HG02588 (cell line): ENCODE data around the gene DERL2.

Experiments
- ATAC-seq: cut with Tn5 transposase; IDR thresholded peaks from one replicate; pipeline ENCODE4 v1.9.1; 2021; ENCODE audit warnings: mild to moderate bottlenecking, moderate library complexity; ENCODE audit not compliant: unreplicated experiment

DERL2 gene

DNA sequence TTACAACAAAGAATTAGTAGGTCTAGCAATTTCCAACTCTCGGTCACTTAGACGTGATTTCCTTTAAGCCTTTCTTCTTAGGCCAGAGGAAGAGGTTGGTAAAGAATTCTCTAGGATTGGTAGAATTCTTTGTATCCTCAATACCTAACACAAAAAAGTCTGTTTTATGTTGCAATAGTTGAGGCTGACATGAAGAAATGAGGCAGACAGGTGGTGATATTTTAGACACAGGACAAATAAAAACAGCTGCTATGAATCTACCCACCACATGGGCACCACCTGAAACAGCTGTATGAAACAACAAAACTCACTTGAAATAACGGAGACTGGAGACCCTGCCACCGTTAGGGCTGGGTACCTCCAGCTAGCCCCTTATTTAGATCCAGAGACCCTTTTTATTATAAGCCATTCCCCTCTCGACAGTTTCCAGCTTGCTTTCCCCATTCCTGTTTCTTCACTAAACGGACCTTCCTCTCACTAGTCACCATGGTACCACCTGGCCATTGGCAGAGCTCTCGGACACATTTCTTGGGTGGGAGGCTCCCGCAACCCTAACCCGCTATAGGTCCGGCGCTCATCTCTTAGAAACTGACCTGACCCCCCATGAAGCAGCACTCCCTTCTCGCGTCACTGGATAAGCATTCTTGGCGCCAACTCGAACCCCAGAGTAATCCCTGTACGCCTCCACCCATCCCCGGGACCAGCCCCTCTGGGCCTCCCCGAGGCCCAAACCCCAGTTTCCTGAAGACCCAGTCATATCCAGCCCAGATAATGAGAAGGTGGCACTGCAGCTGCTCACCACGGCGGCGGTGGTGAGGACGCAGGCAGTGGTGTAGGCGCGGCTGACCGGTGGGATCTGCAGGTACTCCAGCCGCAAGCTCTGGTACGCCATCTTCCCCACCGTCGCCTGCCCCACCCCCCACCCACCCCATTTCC is at the start of gene DERL2:
TSS of gene DERL2 (minus strand) at position 909 of the 936 bp plus-strand sequence. CDS start at position 892, 17 bp downstream.
- peak; percentile 15 for ATAC-seq

DNA sequence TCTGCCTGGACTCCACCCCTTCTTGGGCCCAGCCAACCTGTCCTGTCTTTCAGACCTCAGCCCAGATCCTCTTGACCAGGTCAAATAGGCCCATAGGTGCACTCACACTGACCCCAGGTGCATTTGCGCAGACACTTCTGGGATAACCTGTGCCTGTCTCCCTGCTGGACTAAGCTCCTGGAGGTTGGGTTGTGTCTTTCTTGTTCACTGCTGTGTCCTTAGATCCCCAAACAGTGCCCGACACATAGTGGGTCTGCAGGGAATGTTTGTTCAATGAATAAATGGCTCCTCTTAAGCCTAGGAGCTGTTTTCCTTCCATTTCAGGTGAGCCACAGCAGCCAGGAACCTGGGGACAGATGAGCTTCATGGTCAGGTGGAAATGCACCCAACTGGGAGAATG is 49.5 kb upstream of the DERL2 start:
- no peak for ATAC-seq

DNA sequence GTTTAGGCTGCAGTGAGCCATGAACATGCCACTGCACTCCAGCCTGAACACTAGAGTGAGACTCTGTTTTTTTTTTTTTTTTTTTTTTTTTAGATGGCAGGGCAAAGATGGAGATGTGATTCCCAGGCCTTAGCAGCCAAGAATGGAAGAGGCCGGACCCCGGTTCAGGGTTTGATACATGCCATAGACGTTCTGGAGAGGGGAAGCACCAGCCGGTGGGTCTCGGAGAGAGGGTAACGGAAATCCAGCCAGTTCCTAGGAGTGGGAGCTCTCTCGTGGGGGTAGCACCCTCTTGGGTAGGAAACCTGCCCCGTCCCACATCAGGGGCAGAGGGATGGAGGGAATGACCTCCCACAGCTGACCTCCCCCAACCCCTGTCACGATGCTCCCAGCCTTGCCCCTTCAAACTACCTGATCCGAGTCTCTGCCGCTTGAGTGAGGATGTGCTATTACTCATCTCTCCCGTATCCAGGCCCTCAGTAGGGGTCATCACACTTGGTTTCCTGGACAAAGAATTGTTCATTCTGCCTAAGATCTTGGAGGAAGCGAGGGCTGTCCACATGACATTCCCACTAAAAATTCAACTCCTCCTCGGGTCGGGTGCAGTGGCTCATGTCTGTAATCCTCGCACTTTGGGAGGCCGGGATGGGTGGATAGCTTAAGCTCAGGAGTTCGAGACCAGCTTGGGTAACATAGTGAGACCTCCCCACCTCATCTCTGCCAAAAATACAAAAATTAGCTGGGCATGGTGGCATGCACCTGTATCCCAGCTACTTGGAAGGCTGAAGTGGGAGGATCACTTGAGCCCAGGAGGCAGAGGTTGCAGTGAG is 47.7 kb upstream of the DERL2 start:
- ATAC-seq = no peak

DNA sequence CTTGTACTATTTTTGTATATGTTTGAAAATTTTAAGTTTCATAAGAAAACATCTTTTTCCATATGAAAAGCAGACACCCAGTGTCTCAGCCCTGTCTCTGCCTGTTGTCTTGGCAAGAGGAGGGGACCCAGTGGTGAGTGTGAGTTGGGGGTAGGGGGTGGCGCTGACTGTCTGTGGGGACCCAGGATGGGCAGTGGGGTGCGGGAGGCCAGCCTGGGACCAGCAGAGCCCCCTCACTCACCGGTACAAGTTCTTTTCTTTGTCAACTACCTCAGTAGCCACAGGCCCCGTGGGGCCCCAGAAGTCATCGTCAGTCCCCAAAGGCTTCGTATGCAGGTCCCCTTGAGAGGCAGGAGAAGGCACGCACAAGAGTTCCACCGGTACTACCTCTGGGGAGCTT is 46.6 kb upstream of the DERL2 start:
- no peak for ATAC-seq

DNA sequence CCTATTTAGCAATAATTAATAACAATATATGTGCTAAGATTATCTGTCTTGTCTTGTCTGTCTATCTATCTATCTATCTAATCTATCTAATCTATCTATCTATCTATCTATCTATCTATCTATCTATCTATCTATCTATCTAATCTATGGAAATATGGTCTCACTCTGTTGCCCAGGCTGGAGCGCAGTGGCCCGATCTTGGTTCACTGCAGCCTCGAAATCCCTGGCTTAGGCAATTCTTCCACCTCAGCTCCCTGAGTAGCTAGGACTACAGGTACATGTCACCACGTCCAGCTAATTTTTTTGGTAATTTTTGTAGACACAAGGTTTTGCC is 45.1 kb upstream of the DERL2 start:
- ATAC-seq = no peak

DNA sequence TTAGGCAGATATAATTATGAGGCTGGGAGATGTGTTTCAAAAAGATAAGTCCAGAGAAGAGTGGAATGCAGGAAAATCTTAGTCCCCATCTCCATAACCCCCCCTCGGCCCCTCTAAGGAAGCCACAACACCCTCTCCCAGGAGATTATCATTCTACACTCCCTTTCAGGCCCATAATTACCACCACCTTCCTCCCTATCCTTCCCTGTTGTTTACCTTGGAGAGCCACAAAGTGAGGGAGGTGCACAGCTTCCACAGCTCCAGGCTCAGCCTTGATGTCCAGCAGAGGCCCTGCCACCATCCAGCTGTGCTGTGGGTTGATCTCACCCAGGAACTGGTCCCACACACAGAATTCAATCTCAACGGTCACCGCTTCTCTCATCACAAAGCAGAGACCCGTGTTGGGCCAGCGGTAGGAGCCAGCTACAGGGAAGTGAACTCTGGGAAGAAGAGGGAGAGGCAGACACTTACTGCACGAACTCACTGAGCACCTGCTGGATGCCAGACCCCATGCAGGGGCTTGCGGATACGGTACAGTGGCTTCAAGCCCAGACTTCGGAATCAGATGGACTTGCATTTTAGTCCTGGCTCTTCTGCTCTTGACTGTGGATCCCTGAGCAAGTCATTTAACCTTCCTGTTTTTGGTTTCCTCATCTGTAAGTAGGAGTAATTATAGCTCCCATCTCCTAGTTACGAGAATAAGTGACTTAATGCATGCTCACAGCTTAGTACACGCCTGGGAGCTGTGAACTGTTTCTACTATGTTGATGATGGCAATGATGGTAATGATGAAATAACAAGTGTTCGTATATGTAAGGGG is 44.5 kb upstream of the DERL2 start:
- ATAC-seq = no peak

DNA sequence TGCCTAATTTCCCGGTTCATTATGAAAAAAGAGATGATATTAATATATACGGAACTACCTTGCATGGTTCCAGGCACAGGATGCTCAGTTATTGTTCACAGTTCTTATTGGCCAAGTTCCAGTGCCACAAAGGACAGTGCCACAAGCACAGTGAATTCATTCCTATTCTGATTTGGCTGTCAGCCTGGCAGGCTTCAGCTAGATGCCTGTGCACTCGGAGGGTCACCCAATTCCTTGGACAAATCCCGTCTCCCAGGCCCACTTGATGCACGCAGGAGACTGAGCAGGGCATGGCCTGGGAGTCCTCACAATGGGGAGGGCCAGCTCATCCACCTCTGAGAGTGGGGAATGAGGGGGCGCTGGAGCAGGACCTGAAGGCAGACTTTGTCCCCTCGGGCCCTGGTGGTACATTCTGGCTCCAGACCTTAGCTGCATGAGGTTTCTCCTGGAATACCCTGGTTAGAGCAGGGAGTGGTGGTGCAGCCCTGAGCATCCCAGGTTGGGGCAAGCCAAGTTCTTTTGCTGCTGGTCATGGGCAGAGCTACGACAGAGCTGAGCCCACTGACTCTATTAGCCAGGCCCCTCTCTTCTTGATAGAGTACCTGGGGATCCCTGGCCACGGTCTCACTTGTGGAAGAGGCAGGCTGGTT is 41.7 kb upstream of the DERL2 start:
- no peak for ATAC-seq

DNA sequence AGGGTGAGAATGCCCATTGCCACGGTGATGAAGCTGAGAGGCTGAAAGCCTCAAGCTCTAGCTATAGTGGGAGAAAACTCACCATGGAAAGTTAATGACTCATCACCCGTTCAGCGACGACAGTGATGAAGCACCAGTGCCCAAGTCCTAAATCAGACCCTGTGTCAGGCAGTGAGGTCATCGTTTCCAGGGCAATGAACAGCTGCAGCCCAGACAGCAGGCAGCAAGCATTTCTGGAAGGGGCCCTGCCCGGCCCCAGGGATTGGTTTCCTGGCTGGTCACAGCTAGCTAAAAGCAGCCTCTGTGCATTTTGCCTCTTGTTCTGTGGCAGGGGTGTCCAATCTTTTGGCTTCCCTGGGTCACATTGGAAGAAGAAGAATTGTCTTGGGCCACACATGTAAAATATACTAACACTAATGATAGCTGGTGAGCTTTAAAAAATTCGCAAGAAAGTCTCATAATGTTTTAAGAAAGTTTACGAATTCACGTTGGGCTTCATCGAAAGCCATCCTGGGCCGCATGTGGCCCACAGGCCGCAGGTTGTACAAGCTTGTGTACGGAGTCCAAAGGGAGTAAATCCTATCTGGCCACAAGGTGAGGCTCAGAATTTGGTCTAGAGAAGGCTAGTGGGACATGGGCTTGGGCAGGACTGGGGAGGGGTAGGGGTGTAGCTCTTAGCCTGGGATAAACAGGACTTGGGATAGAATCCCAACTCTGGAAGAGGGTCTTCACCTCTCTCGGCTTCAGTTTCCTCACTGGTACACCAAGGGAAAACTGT is 41.0 kb upstream of the DERL2 start:
- ATAC-seq = no peak

DNA sequence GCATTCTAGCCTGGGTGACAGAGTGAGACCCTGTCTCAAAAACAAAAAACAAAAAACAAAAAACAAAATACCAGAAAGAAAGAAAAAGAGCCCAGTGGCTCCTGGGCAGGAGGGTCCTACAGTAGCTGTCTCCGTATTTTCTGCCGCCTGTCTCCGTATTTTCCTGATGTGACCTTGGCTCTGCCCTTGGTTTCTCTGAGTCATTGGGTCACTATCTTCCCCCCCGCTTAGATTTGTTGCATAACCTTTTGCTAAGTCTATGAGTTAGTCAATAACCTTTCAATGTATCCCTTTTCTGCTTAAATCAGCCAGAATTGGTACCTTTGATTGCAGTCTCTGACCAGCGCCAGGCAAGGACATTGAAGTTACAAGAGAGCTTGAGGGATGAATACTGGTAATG is 37.3 kb upstream of the DERL2 start:
- no peak for ATAC-seq

DNA sequence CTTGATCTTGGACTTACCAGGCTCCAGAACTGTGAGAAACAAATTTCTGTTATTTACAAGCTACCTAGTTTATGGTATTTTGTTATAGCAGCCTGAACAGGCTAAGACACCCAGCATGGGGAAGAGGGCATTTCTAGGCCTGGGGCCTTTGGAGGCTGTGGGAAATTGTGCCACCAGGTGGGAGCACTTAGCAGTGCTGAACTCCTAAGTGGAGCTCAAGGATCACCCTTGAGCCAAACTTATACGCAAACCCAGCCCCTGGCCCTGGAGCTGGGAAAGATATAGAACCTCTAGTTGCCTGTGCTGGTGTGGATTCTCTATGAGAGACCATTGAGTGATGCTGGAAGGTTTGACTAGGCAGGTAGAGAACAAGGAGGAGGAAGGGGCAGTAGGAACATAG is 36.5 kb upstream of the DERL2 start:
- ATAC-seq = no peak

DNA sequence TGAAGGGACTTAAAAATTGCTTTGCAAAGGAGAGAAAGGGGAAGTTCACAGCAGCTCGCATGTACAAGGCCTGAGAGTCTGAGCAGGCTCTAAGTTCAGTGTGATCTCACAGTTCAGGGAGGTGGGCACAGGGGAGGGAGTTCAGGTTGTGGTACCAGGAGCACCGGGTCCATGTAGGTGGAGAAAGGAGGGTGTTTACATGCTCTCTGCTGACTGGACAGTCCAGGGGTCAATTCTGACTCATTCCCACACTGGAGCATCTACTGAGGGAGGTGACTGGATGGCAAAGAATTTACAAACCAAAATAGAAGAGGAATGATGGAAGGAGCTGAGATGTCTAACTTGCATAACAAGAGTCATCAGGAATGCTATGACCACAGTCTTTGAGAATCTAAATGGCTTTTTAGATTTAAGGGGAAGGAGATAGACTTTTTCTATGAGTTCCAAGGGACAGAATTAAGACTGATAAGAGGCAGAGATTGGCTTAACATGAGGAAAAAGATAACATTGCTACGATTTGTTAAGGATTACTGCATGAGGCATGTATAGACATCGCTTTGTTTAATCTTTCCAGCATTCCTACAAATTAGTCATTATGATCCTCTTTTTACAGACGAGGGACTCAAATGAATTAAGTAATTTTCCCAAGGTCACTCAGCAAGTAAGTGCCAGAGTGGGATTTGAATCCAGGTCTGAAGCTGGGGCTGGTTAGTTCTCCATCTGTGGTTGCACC is 30.2 kb upstream of the DERL2 start:
- no peak for ATAC-seq

GRCh38 chr17:5514976-5515375 is 29.0 kb upstream of the DERL2 start:
- no peak for ATAC-seq

DNA sequence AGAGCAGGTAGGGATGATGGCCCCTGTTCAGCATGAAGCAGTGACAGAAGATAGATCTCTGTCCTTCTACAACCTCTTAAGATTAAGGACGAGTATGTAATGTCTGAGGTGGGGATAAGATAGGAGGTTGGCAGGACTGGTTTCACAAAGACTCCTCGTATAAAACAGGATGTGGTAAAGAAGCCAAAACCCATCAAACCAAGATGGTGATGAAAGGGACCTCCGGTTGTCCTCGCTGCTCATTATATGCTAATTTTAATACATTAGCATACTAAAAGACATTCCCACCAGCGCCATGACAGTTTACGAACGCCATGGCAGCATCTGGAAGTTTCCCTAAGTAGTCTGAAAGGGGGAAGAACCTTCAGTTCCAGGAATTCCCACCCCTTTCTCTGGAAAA is 27.6 kb upstream of the DERL2 start:
- no peak for ATAC-seq

DNA sequence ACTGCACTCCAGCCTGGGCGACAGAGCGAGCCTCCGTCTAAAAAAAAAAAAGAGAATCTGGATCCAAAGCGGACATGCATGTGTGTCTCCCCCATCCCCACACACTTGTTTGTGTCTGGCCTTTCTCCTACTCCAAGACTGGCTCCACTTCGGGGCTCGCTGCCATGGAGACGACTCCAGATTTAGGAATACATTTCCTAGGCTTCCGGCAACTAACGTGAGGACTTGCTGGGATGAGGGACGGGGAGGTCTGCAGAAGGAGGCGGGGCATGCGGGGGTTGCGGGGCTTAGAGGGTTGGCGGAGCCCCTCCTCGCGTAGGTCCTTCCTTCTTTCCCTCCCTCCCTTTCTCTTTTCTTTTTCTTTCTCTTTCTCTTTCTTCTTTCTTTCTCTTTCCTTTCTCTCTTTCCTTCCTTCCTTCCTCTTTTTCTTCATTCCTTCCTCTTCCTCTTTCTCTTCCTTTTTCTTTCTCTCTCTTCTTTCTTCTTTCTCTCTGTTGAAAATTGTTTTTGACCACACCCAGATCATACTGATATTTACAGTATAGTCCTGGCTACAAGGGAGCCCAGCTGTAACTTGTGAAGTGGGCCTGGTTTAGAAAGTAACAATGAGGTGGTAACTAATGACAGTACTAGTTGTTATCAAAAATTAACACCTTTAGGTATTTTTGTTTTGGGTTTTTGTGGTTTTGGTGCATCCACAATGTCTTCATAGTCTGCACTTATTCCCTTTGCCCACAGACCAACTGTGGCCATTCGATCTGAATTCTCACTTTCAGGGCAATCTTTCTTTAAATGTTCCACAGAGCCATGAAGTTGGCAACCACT is 25.6 kb upstream of the DERL2 start:
- no peak for ATAC-seq

GRCh38 chr17:5510771-5511170 is 24.8 kb upstream of the DERL2 start:
- ATAC-seq = no peak

DNA sequence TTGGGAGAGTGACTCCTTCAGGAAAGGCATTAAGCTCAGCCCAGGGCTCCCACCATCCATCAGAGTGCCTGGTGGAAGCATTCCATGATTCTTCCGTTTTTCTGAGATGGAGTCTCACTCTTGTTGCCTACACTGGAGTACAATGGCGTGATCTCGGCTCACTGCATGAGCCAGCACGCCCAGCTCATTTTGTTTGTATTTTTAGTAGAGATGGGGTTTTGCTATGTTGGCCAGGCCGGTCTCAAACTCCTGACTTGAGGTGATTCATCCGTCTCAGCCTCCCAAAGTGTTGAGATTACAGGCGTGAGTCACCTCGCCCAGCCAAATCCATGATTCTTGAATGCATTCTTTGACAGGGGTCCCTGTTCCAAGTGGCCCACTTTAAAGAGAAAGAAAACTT is 23.5 kb upstream of the DERL2 start:
- no peak for ATAC-seq

- ATAC-seq = no peak
Measured at GRCh38 chr17:5508810-5509209, 22.8 kb upstream of the DERL2 start.

GRCh38 chr17:5506307-5506706 is 20.3 kb upstream of the DERL2 start:
- no peak for ATAC-seq
